GM20000 (cell line): ENCODE data around the gene TPM2.

Source experiments
- DNase-seq: peaks from one replicate; pipeline ENCODE4 v3.0.0; 2012; ENCODE audit warnings: low spot score
- TF ChIP-seq, protein P1 (sequence below): IDR thresholded peaks from 2 replicates; pipeline ENCODE4 v1.5.1; 2012; ENCODE audit warnings: mild to moderate bottlenecking, control low read depth; ENCODE audit errors: extremely low read depth, missing control alignments

Gene TPM2

DNA sequence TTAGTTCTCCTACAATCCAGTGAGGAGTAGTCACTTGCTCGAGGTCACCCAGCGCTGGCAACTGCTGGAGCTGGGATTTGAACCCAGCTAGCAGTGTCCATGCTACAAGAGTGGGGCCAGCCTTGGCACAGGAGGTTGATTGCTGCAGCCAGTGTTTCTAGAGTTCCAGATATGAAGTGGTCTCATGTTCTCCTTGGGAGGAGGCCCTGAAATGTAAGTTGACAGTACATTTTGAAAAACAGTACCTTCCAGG is 30.8 kb downstream of the TPM2 start:
- no peak for DNase-seq
- TF ChIP-seq, protein P1, sequence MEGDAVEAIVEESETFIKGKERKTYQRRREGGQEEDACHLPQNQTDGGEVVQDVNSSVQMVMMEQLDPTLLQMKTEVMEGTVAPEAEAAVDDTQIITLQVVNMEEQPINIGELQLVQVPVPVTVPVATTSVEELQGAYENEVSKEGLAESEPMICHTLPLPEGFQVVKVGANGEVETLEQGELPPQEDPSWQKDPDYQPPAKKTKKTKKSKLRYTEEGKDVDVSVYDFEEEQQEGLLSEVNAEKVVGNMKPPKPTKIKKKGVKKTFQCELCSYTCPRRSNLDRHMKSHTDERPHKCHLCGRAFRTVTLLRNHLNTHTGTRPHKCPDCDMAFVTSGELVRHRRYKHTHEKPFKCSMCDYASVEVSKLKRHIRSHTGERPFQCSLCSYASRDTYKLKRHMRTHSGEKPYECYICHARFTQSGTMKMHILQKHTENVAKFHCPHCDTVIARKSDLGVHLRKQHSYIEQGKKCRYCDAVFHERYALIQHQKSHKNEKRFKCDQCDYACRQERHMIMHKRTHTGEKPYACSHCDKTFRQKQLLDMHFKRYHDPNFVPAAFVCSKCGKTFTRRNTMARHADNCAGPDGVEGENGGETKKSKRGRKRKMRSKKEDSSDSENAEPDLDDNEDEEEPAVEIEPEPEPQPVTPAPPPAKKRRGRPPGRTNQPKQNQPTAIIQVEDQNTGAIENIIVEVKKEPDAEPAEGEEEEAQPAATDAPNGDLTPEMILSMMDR = no peak

DNA sequence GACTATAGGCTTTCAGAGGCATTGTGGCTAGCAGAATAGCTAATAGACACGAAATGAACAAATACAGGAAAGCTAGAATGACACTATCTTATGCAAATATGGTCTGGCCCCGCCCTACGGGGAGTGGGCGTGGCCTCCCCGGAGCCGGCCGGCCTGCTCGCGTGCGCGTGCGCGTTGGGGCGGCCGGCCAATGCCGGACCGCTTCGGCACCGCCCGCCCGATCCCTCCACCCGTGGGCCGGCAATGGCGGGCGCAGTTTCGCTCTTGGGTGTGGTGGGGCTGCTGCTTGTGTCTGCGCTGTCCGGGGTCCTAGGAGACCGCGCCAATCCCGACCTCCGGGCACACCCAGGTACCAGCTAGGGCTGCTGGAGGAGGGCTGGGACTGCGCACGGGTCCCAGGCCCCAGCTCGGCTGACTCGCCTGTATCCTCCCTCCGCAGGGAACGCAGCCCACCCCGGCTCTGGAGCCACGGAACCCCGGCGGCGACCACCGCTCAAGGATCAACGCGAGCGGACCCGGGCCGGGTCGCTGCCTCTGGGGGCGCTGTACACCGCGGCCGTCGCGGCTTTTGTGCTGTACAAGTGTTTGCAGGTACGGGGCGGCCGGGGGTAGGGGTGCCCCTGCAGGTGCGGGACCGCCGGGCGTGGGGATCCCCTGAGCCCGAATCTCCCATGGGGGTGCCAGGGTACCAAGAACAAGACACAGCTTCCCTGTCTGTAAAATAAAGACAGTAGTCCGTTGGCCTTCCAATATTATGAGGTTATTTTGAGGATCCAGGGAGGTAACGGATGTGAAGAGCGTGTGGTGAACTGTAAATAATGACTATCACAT is 31.4 kb downstream of the TPM2 start, which contains the start of gene CCDC107:
Gene CCDC107 (plus strand): TSS at position 156 of the 831 bp plus-strand sequence. CDS start 88 bp downstream, at position 244.
- TF ChIP-seq, protein P1 = peak; percentile 70
- DNase-seq = peak; percentile 97

DNA sequence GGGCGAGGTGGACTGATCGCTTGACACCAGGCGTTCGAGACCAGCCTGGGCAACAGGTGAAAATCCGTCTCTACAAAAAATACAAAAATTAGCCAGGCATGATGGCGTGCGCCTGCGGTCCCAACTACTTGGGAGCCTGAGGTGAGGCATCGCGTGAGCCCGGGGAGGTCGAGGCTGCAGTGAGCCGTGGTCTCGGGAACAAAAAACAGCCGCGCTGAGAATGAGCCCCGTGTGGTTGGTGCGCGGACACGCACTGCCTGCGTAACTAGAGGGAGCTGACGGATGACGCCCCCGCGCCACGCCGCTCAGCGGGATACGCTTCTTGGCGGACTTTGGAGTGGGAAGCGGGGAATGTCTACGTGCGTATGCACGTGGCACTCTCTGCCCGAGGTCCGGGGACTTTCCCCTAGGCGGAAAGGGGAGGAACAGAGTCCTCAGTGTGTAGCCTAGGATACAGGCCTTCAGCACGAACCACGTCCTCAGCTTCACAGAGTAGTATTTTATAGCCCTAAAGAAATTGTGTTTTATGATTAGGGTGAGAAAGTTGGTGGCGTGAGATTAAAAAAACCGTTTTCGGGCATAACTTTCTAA is 32.1 kb downstream of the TPM2 start, which contains the start of gene RMRP:
Gene RMRP (minus strand): TSS at position 474 of the 591 bp plus-strand sequence.
- peak; percentile 91 for DNase-seq
- TF ChIP-seq, protein P1 = no peak

DNA sequence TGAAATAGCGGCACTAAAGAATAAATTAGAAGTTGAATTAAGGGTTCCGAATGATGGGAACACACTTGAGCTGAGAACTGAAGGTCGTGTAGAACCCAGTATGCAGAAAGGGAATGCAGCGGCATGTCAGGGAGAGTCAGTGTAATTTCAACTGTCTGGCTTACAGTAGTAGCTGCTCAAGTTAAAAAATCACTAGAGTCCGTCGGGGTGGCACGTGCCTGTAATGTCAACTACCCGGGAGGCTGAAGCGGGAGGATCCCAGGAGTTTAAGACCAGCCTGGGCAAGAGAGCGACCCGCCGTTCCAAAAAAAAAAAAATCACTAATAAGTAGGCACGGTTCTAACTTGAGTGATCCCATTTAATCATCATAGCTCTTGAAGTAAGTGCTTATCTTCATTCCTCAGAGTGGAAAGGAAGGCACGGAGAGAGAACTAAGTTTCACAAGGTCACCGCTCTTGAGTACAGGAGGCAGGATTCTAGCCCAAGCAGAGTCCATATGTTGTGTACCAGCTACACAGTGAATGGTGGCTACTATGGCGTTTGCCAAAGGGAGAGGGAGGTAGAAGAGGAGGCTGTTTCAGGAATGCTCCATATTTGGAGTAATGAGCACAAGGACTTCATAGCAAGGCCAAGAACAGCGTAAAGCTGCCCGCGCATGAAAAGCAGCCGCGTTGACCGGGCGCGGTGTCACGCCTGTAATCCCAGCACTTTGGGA is 32.7 kb downstream of the TPM2 start:
- TF ChIP-seq, protein P1 = no peak
- DNase-seq = no peak

DNA sequence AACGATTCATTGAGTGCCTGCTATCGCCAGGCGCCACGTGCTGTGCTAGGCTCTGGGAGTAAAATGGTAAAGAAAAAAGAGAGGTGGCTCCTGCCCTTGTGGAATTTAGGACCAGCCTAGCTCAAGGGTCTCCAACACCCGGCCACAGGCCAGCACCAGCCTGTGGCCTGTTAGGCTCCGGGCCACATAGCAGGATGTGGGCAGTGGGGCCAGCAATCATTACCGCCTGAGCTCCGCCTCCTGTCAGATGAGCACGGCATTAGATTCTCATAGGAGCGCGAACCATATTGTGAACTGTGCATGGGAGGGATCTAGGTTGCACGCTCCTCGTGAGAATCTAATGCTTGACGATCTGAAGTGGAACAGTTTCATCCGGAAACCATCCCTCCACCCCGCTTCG is 33.4 kb downstream of the TPM2 start:
- TF ChIP-seq, protein P1 = no peak

DNA sequence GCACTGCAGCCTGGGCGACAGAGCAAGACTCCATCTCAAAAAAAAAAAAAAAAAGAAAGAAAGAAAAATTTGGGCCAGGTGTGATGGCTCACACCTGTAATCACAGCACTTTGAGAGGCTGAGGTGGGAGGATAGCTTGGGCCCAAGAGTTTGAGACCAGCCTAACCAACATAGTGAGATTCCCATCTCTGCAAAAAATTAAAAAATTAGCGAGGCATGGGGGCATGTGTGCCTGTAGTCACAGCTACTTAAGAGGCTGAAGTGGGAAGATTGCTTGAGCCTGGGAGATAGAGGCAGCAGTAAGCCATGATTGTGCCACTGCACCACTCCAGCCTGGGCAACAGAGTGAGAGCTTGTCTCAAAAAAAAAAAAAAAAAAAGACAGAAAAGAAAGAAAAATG is 36.1 kb downstream of the TPM2 start:
- no peak for DNase-seq
- TF ChIP-seq, protein P1 = no peak

More for the DNA sequence above, 33.4 kb downstream of the TPM2 start:
- no peak for DNase-seq

DNA sequence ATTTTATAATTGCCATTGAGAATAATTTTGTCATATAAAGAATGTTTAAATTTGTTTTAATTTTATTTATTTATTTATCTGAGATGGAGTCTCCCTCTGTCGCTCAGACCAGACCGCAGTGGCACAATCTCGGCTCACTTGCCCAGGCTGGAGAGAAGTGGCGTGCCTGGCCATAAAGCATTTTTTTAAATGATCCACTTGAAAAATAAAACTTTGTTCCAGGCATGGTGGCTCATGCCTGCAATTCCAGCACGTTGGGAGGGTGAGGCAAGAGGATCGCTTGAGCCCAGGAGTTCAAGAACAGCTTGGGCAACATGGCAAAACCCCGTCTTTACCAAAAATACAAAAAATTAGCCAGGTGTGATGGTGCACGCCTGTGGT is 36.9 kb downstream of the TPM2 start:
- TF ChIP-seq, protein P1 = no peak
- no peak for DNase-seq
